MCF 10A (cell line): ENCODE results near the gene GPR137B. TPM values are rescaled to one million over a fixed set of nuclear protein-coding genes. Genes with fewer than 3 reads are reported as not detected.

Experiments used
- BruUV-seq: library from RNA; stranded (reverse); fragments of 400-500 nt; replicated peaks from 2 replicates; lab custom pipeline; 2021; lab: Mats Ljungman, UMichigan
- CTCF ChIA-PET: fragments of 300-600 bp; sonication (Branson Sonifier 250); formaldehyde crosslinking; extraction: SDS; loops from one replicate; lab custom pipeline; 2021; ENCODE audit warnings: antibody characterized with exemption, inconsistent platforms; lab: Yijun Ruan, JAX
- POLR2A ChIA-PET: fragments of 300-600, 350-650 bp; sonication (Branson Sonifier 250); formaldehyde crosslinking; extraction: SDS; loops from one replicate; lab custom pipeline; 2020; ENCODE audit warnings: antibody characterized with exemption, inconsistent platforms; lab: Yijun Ruan, JAX
- DNase-seq: peaks from one replicate; pipeline ENCODE4 v3.0.0-alpha.2; 2018; ENCODE audit not compliant: unreplicated experiment
- H3K27ac Mint-ChIP-seq: one replicate; pipeline ENCODE4 v1.8.0; 2022; ENCODE audit warnings: mild to moderate bottlenecking, low read depth, mixed read lengths; ENCODE audit not compliant: unreplicated experiment
- H3K27me3 Mint-ChIP-seq: one replicate; pipeline ENCODE4 v1.8.0; 2022; ENCODE audit warnings: mixed read lengths; ENCODE audit not compliant: insufficient read depth, unreplicated experiment
- H3K36me3 Mint-ChIP-seq: one replicate; pipeline ENCODE4 v1.8.0; 2022; ENCODE audit warnings: mild to moderate bottlenecking, moderate library complexity, mixed read lengths; ENCODE audit not compliant: insufficient read depth, unreplicated experiment
- H3K4me1 Mint-ChIP-seq: one replicate; pipeline ENCODE4 v1.8.0; 2022; ENCODE audit warnings: mixed read lengths; ENCODE audit not compliant: insufficient read depth, unreplicated experiment
- H3K4me3 Mint-ChIP-seq: one replicate; pipeline ENCODE4 v1.8.0; 2022; ENCODE audit warnings: mild to moderate bottlenecking, moderate library complexity, mixed read lengths; ENCODE audit not compliant: unreplicated experiment
- H3K9me3 Mint-ChIP-seq: one replicate; pipeline ENCODE4 v1.8.0; 2022; ENCODE audit warnings: mixed read lengths; ENCODE audit not compliant: unreplicated experiment
- CTCF ChIP-seq: fragments of 200-600 bp; IDR thresholded peaks from one replicate; pipeline ENCODE4 v1.8.0; 2022; ENCODE audit warnings: antibody characterized with exemption, mild to moderate bottlenecking; ENCODE audit not compliant: unreplicated experiment
- intact Hi-C: fragments of 100-400 bp; cut with micrococcal nuclease; formaldehyde crosslinking; loops from 2 replicates; pipeline ENCODE4 v1.14.1; 2022
- total RNA-seq: library from RNA; stranded (reverse); gene quantifications from 2 replicates; pipeline ENCODE4 v1.2.3, GENCODE V29; 2022

The GPR137B gene
- total RNA-seq, 1 experiment from 2014 or later = 8.4 TPM

GRCh38 chr1:236214761-236215160 lies 72.4 kb downstream of the GPR137B start:
- no peak for TF ChIP-seq CTCF
- ChIA-PET CTCF (no interaction called here), POLR2A (interaction anchor here (0.6 kb wide), 1 partner anchor 38 kb away, joined by 3 read pairs; no protein-coding TSS in a partner anchor)
- Mint-ChIP-seq H3K27ac (no peak overlapping the region), H3K27me3 (no peaks in the 10 kb centered on the region), H3K9me3 (no peaks in the 10 kb centered on the region), H3K4me1 (no peaks in the 10 kb centered on the region), H3K36me3 (peaks cover 9% of the 10 kb centered on the region), H3K4me3 (no peak overlapping the region)
- BruUV-seq = no TSS peak
- intact Hi-C loops = no loop called here
- no peak for DNase-seq

GRCh38 chr1:236220473-236220872 lies 78.1 kb downstream of the GPR137B start:
- no peak for DNase-seq
- no peaks in the 10 kb centered on the region for H3K9me3 Mint-ChIP-seq
- POLR2A ChIA-PET = no interaction called here
- H3K4me3 Mint-ChIP-seq = no peak overlapping the region
- peaks cover 6% of the 10 kb centered on the region for H3K36me3 Mint-ChIP-seq
- CTCF ChIA-PET = no interaction called here
- intact Hi-C loops = no loop called here
- H3K4me1 Mint-ChIP-seq = no peaks in the 10 kb centered on the region
- no peak overlapping the region for H3K27ac Mint-ChIP-seq
- no TSS peak for BruUV-seq
- no peak for TF ChIP-seq CTCF
- H3K27me3 Mint-ChIP-seq = no peaks in the 10 kb centered on the region

GRCh38 chr1:236222632-236223031 lies 80.3 kb downstream of the GPR137B start:
- Mint-ChIP-seq H3K36me3 (peaks cover 9% of the 10 kb centered on the region), H3K27me3 (no peaks in the 10 kb centered on the region), H3K9me3 (no peaks in the 10 kb centered on the region), H3K27ac (no peak overlapping the region), H3K4me1 (no peaks in the 10 kb centered on the region), H3K4me3 (no peak overlapping the region)
- intact Hi-C loops = no loop called here
- BruUV-seq = no TSS peak
- no peak for DNase-seq
- no peak for TF ChIP-seq CTCF
- CTCF ChIA-PET = interaction anchor here (0.6 to 1.0 kb wide), 3 partner anchors 23 to 268 kb away, joined by 3 to 4 read pairs (median 4); no protein-coding TSS in a partner anchor
- POLR2A ChIA-PET = interaction anchor here (1.0 to 1.2 kb wide), 2 partner anchors 9 to 23 kb away, joined by 3 to 4 read pairs; no protein-coding TSS in a partner anchor

GRCh38 chr1:236228411-236228810 lies 86.1 kb downstream of the GPR137B start:
- no TSS peak for BruUV-seq
- CTCF ChIA-PET = interaction anchor here (1.0 to 1.3 kb wide), 3 partner anchors 10 to 289 kb away, joined by 3 read pairs; no protein-coding TSS in a partner anchor
- DNase-seq = no peak
- Mint-ChIP-seq H3K27ac (no peak overlapping the region), H3K9me3 (no peaks in the 10 kb centered on the region), H3K4me3 (no peak overlapping the region), H3K36me3 (peaks cover 9% of the 10 kb centered on the region), H3K4me1 (no peaks in the 10 kb centered on the region), H3K27me3 (no peaks in the 10 kb centered on the region)
- intact Hi-C loops = no loop called here
- POLR2A ChIA-PET = interaction anchor here (0.6 to 1.5 kb wide), 2 partner anchors 48 to 166 kb away, joined by 3 to 4 read pairs; partner anchors contain the start of gene EDARADD
- TF ChIP-seq CTCF = no peak
